K562 (cell line): ENCODE results near the gene AMZ1. TPM values are rescaled to one million over a fixed set of nuclear protein-coding genes. Genes with fewer than 3 reads are reported as not detected.
A peak's percentile ranks its signal among the peaks of the same experiment; 100 is the strongest.

Experiments used
- ATAC-seq: fragments of 200-7000 bp; cut with Tn5 transposase; 3 replicates; pipeline ENCODE4 v1.9.1; 2020; ENCODE audit warnings: moderate library complexity
- BruUV-seq: library from RNA; stranded (reverse); fragments of 400-500 nt; replicated peaks from 2 replicates; lab custom pipeline; 2021; lab: Mats Ljungman, UMichigan
- CTCF ChIA-PET: fragments of 300-600 bp; formaldehyde crosslinking; extraction: SDS; loops from one replicate; lab custom pipeline; 2021; ENCODE audit warnings: low intra/inter-chr PET ratio; lab: Yijun Ruan, JAX
- POLR2A ChIA-PET: fragments of 300-600, 350-650 bp; sonication (Branson Sonifier 250); formaldehyde crosslinking; extraction: SDS; loops from one replicate; lab custom pipeline; 2021; ENCODE audit warnings: antibody characterized with exemption, inconsistent platforms; lab: Yijun Ruan, JAX
- DNase-seq, 4 experiments: peaks; one replicate each; pipeline versions ENCODE4 v3.0.0 to v3.0.0-alpha.2; 2011 to 2018; ENCODE audit warnings: low spot score in 3 of 4, mixed read lengths in 3 of 4; ENCODE audit errors: extremely low read depth in 1 of 4
- FAIRE-seq: peaks from 2 replicates; lab custom pipeline; 2011; peaks lifted over from hg19 to GRCh38; lab: Jason Lieb, UNC
- H2AFZ ChIP-seq: 2 replicates; pipeline ENCODE4 v1.6.0; 2011; ENCODE audit warnings: low read depth, low read length, control low read depth, inconsistent platforms
- H3K27ac ChIP-seq: fragments of 200-600 bp; 3 replicates; pipeline ENCODE4 v1.8.0; 2011; ENCODE audit warnings: low read depth, mild to moderate bottlenecking, control low read depth, inconsistent platforms, low read length, moderate library complexity, mixed read lengths; ENCODE audit errors: extremely low read depth
- H3K27me3 ChIP-seq, 2 experiments: fragments of 300-600 bp in 1 of 2; 2 replicates in 1 of 2; 3 replicates in 1 of 2; pipeline versions ENCODE4 v1.6.0 to v1.8.0; 2011; ENCODE audit warnings: inconsistent platforms in 2 of 2, low read length in 2 of 2, mild to moderate bottlenecking in 1 of 2, mixed read lengths in 1 of 2, moderate library complexity in 1 of 2; ENCODE audit not compliant: control insufficient read depth in 2 of 2, insufficient read depth in 2 of 2
- H3K36me3 ChIP-seq: fragments of 300-600 bp; 3 replicates; pipeline ENCODE4 v1.8.0; 2011; ENCODE audit warnings: mild to moderate bottlenecking, low read length, inconsistent platforms; ENCODE audit not compliant: control insufficient read depth, insufficient read depth
- H3K4me1 ChIP-seq, 2 experiments: fragments of 200-600 bp in 1 of 2; replicated peaks in 1 of 2; 2 replicates in 1 of 2; 3 replicates in 1 of 2; pipeline versions ENCODE4 v1.5.1 to v1.8.0; 2011; ENCODE audit warnings: inconsistent platforms in 2 of 2, low read length in 2 of 2, mild to moderate bottlenecking in 1 of 2, mixed read lengths in 1 of 2, moderate library complexity in 1 of 2; ENCODE audit not compliant: control insufficient read depth in 2 of 2, insufficient read depth in 2 of 2
- H3K4me2 ChIP-seq: 2 replicates; pipeline ENCODE4 v1.6.1; 2011; ENCODE audit warnings: low read length, control low read depth, inconsistent platforms, mixed read lengths; ENCODE audit not compliant: insufficient read depth
- H3K4me3 ChIP-seq: fragments of 200-600 bp; sonication (generic), shearing (Covaris generic); 2 replicates; pipeline ENCODE4 v1.5.1; 2016; ENCODE audit warnings: control low read depth, inconsistent platforms
- H3K79me2 ChIP-seq: fragments of 200-600 bp; 3 replicates; pipeline ENCODE4 v1.8.0; 2011; ENCODE audit warnings: low read length, inconsistent platforms; ENCODE audit not compliant: control insufficient read depth, insufficient read depth
- H3K9ac ChIP-seq, 2 experiments: 2 replicates each; pipeline versions ENCODE4 v1.6.0 to v1.6.1; 2011; ENCODE audit warnings: low read depth in 2 of 2, low read length in 2 of 2, control low read depth in 1 of 2, inconsistent platforms in 1 of 2, mild to moderate bottlenecking in 1 of 2, mixed read lengths in 1 of 2; ENCODE audit not compliant: insufficient read depth in 1 of 2
- H3K9me1 ChIP-seq: one replicate; pipeline ENCODE4 v1.6.0; 2011; ENCODE audit warnings: inconsistent platforms, mild to moderate bottlenecking, low read length, moderate library complexity; ENCODE audit not compliant: control insufficient read depth, insufficient read depth
- H3K9me3 ChIP-seq: replicated peaks from 2 replicates; pipeline ENCODE4 v1.5.1; 2011; ENCODE audit warnings: low read depth, low read length, inconsistent platforms; ENCODE audit not compliant: control insufficient read depth, insufficient read depth
- H4K20me1 ChIP-seq: replicated peaks from 2 replicates; pipeline ENCODE4 v1.6.1; 2011; ENCODE audit warnings: low read length, inconsistent platforms, mixed read lengths; ENCODE audit not compliant: control insufficient read depth, insufficient read depth
- EGR1 ChIP-seq: fragments of 450-650 bp; conservative IDR thresholded peaks from 2 replicates; pipeline ENCODE4 v1.6.1; 2017; ENCODE audit warnings: mild to moderate bottlenecking
- HDGF ChIP-seq: fragments of 450-650 bp; IDR thresholded peaks from 2 replicates; pipeline ENCODE4 v1.6.1; 2016
- MEIS2 ChIP-seq: fragments of 450-650 bp; IDR thresholded peaks from 2 replicates; pipeline ENCODE4 v1.6.1; 2014; ENCODE audit warnings: mild to moderate bottlenecking; ENCODE audit not compliant: partially characterized antibody
- NR3C1 ChIP-seq: sonication (generic); formaldehyde crosslinking; IDR thresholded peaks from 2 replicates; pipeline ENCODE4 v1.8.1; 2022; ENCODE audit warnings: missing genetic modification reagents
- PHF8 ChIP-seq: fragments of 200-600 bp; sonication (generic); IDR thresholded peaks from 2 replicates; pipeline ENCODE4 v1.6.1; 2012; ENCODE audit warnings: mixed run types, mild to moderate bottlenecking, inconsistent platforms, low read length, moderate library complexity, borderline replicate concordance
- TBL1XR1 ChIP-seq, 2 experiments: IDR thresholded peaks; 2 replicates each; pipeline ENCODE4 v1.6.1; 2012; ENCODE audit warnings: improper control_type of control experiment in 2 of 2, low read length in 2 of 2, mild to moderate bottlenecking in 1 of 2
- ZBTB7A ChIP-seq: IDR thresholded peaks from 2 replicates; pipeline ENCODE4 v1.6.1; 2011; ENCODE audit warnings: low read depth, mild to moderate bottlenecking, low read length, moderate library complexity, borderline replicate concordance; ENCODE audit not compliant: control insufficient read depth
- ZNF707 ChIP-seq: fragments of 250-450 bp; sonication (Bioruptor Pico); conservative IDR thresholded peaks from 2 replicates; pipeline ENCODE4 v1.8.0; 2022; ENCODE audit warnings: inconsistent platforms, mild to moderate bottlenecking, moderate library complexity
- WGBS: fragments of 100-300 bp; shearing (Covaris generic); methylation state at CpG from one replicate; pipeline ENCODE4 v1.1.6; 2016; ENCODE audit warnings: low coverage, mixed read lengths; ENCODE audit not compliant: insufficient coverage; ENCODE audit errors: missing lambda C conversion rate; 5-methylcytosine and 5-hydroxymethylcytosine counted together
- in situ Hi-C: fragments of 300-500 bp; cut with MboI; formaldehyde crosslinking; loops from 4 replicates; pipeline ENCODE4 v1.15.0; 2018; ENCODE audit warnings: inconsistent platforms, mixed read lengths
- intact Hi-C: fragments of 100-400 bp; cut with micrococcal nuclease; formaldehyde crosslinking; loops from 2 replicates; pipeline ENCODE4 v1.14.2; 2022
- polyA plus RNA-seq, 8 experiments: library from polyadenylated mRNA; depleted of rRNA in 4 of 8; stranded (reverse) in 5 of 8; unstranded in 3 of 8; fragments of >200 nt; fragmentation: Nextera tagmentation in 2 of 8; fragmentation: Illumina TruSeq in 1 of 8; extraction: Ambion mirVana in 2 of 8; extraction: Trizol in 1 of 8; gene quantifications; 2 replicates each; pipeline versions ENCODE4 v1.2.1 to v1.2.3, GENCODE V29; 2011 to 2014; ENCODE audit warnings: inconsistent platforms in 1 of 8, missing spikeins in 1 of 8
- total RNA-seq, 7 experiments: library from RNA; depleted of rRNA in 6 of 7; stranded (reverse); fragments of >200 nt in 6 of 7; fragmentation: Illumina TruSeq in 2 of 7; extraction: Trizol in 2 of 7; gene quantifications; 2 replicates each; pipeline versions ENCODE4 v1.2.1 to v1.2.3, GENCODE V29; 2011 to 2021; ENCODE audit warnings: low replicate concordance in 1 of 7
- TF ChIP-seq, protein P1 (sequence below): sonication (generic); formaldehyde crosslinking; IDR thresholded peaks from 2 replicates; pipeline ENCODE4 v1.8.0; 2022; ENCODE audit warnings: mild to moderate bottlenecking, missing genetic modification reagents

Gene AMZ1
- total and polyA plus RNA-seq, 9 of the 15 experiments (the other 6 are each of a cell fraction or from before 2014, with no cell fraction given), result not detected

- Histone ChIP-seq H4K20me1 (no peaks in the 10 kb centered on the region), H3K4me3 (no peak overlapping the region), H3K4me2 (peak overlapping the region; percentile 53), H3K36me3 (no peaks in the 10 kb centered on the region; the same call in 2 of the 3 replicates), H3K9me3 (no peaks in the 10 kb centered on the region), H3K27me3 (no peaks in the 10 kb centered on the region), H3K79me2 (no peaks in the 10 kb centered on the region), H2AFZ (peak overlapping the region; percentile 84), H3K4me1 (peaks cover 36 to 66% of the 10 kb centered on the region in 2 experiments), H3K9ac (peak overlapping the region; percentile 55 to 93), H3K27ac (peak overlapping the region; percentile 84), H3K9me1 (no peaks in the 10 kb centered on the region)
- ATAC-seq, result peak; percentile 33
- ChIA-PET CTCF (interaction anchor here (0.6 kb wide), 1 partner anchor 46 kb away, joined by 4 read pairs; no protein-coding TSS in a partner anchor), POLR2A (interaction anchor here (0.6 to 3.3 kb wide), 6 partner anchors 9 to 592 kb away, joined by 3 to 12 read pairs (median 4); no protein-coding TSS in a partner anchor)
- 40% methylated on average over 18 of the region's 20 CpGs for WGBS
- TF ChIP-seq, protein P1, sequence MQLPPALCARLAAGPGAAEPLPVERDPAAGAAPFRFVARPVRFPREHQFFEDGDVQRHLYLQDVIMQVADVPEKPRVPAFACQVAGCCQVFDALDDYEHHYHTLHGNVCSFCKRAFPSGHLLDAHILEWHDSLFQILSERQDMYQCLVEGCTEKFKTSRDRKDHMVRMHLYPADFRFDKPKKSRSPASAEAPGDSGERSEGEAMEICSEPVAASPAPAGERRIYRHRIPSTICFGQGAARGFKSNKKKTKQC (CRISPR knock-in tag), result 0 out of 2 replicates have a peak, but pooled peaks have one; percentile 0
- TF ChIP-seq TBL1XR1 (IDR thresholded peaks at IDR 0.05; ENCODE audit: low read length in 2 of 2) (no peak), NR3C1 (CRISPR knock-in tag) (no peak), HDGF (no peak), ZNF707 (no peak), PHF8 (0 out of 2 replicates have a peak, but pooled peaks have one; percentile 17), MEIS2 (no peak), EGR1 (peak; percentile 59), ZBTB7A (peak; percentile 58; the same call in 1 of the 2 replicates)
- FAIRE-seq, result no peak
- intact Hi-C loops, result loop anchor here (5.0 kb wide), 1 partner anchor 40 kb away; no protein-coding TSS in a partner anchor
- in situ Hi-C loops, result no loop called here
- peak in 3 of 4 experiments; percentile 47 to 59 (median 56) for DNase-seq
- BruUV-seq, result no TSS peak
These were observed 28.9 kb downstream of the AMZ1 start for GRCh38 chr7:2716906-2717292.
